Kidney (tissue), 14 donors: ENCODE measurements around the gene SCYGR8. TPM values are rescaled to one million over a fixed set of nuclear protein-coding genes. Genes with fewer than 3 reads are reported as not detected.

Experiments used
- DNase-seq, 5 donors: peaks; one replicate each; pipeline ENCODE4 v3.0.0-alpha.2; 2013 to 2020
- FAIRE-seq: peaks from 2 replicates; lab custom pipeline; 2012; peaks lifted over from hg19 to GRCh38; lab: Jason Lieb, UNC
- H3K27ac ChIP-seq, 2 donors: one replicate each; pipeline ENCODE4 v1.7.0; 2013; ENCODE audit warnings: low read depth in 2 of 2, low read length in 2 of 2, inconsistent platforms in 1 of 2
- H3K27me3 ChIP-seq: one replicate; pipeline ENCODE4 v1.7.1; 2013; ENCODE audit warnings: low read length, inconsistent platforms; ENCODE audit not compliant: control insufficient read depth, insufficient read depth
- H3K36me3 ChIP-seq, 3 donors: one replicate each; pipeline versions ENCODE4 v1.7.0 to v1.7.1; 2013; ENCODE audit warnings: low read length in 3 of 3, control low read depth in 1 of 3, inconsistent platforms in 1 of 3; ENCODE audit not compliant: insufficient read depth in 3 of 3, control insufficient read depth in 2 of 3
- H3K4me1 ChIP-seq, 3 donors: one replicate each; pipeline versions ENCODE4 v1.7.0 to v1.7.1; 2013; ENCODE audit warnings: low read length in 3 of 3, inconsistent platforms in 1 of 3, low read depth in 1 of 3; ENCODE audit not compliant: control insufficient read depth in 2 of 3, insufficient read depth in 2 of 3
- H3K4me3 ChIP-seq, 3 donors: one replicate each; pipeline versions ENCODE4 v1.7.0 to v1.8.1; 2013; ENCODE audit warnings: low read length in 3 of 3, control low read depth in 1 of 3, inconsistent platforms in 1 of 3
- H3K9ac ChIP-seq, 3 donors: one replicate each; pipeline versions ENCODE4 v1.7.0 to v1.7.1; 2013; ENCODE audit warnings: low read length in 3 of 3, control low read depth in 1 of 3, inconsistent platforms in 1 of 3
- H3K9me3 ChIP-seq, 3 donors: one replicate each; pipeline versions ENCODE4 v1.7.0 to v1.7.1; 2013; ENCODE audit warnings: low read length in 3 of 3, control low read depth in 1 of 3, inconsistent platforms in 1 of 3; ENCODE audit not compliant: control insufficient read depth in 2 of 3, insufficient read depth in 1 of 3
- intact Hi-C: fragments of 100-400 bp; cut with DNase I; formaldehyde crosslinking; loops from one replicate; pipeline ENCODE4 v1.11.1; 2022
- polyA plus RNA-seq: library from polyadenylated mRNA; stranded (reverse); fragments of 350-450 nt; fragmentation: Illumina TruSeq; extraction: RNeasy Lipid Tissue Mini Kit (QIAGEN cat#74804); gene quantifications from one replicate; pipeline ENCODE4 v1.2.3, GENCODE V29; 2014; ENCODE audit warnings: low read depth, low replicate concordance; ENCODE audit not compliant: insufficient read depth
- total RNA-seq: library from RNA; stranded (reverse); fragmentation: NEBNext Ultra II Directional; extraction: Animal tissue kit (Norgen Biotek cat#: 25700); gene quantifications from one replicate; pipeline ENCODE4 v1.2.1, GENCODE V29; 2021
- TF ChIP-seq, protein P1 (sequence below): IDR thresholded peaks from 3 replicates; pipeline ENCODE4 v1.5.1; 2012; ENCODE audit warnings: mild to moderate bottlenecking, moderate library complexity, borderline replicate concordance; ENCODE audit not compliant: insufficient read depth; ENCODE audit errors: extremely low read depth
- donor health status: control.
- donor health status: control.
- donor health status: control.
- donor health status: control.
- donor health status: control.
- donor health status: DM: yes; HTN: yes; CAD: no.
- donor health status: Normal renal cell carcinoma (clear cell type).

SCYGR8 gene
- total and polyA plus RNA-seq, 2 donors from 2014 or later = not detected

DNA sequence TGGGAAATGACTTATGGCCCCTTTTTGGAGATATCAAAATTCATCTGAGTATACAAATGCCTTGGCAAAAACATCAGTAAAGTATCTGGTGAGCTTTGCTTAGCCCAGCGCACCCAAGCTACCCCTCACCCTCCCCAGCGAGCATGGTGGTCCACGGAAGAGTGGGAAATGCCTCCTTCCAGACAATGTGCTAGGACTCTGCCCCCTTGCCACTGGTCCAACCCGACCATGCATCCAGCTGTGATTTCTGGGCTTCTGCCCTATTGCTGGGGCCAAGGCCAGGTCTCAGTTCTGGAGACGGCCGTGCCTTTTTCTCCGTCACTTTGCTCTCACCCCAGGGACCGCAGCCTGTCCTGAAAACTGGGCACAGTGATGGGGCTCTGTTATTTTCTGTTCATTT, 36.1 kb downstream of the SCYGR8 start:
- TF ChIP-seq, protein P1, sequence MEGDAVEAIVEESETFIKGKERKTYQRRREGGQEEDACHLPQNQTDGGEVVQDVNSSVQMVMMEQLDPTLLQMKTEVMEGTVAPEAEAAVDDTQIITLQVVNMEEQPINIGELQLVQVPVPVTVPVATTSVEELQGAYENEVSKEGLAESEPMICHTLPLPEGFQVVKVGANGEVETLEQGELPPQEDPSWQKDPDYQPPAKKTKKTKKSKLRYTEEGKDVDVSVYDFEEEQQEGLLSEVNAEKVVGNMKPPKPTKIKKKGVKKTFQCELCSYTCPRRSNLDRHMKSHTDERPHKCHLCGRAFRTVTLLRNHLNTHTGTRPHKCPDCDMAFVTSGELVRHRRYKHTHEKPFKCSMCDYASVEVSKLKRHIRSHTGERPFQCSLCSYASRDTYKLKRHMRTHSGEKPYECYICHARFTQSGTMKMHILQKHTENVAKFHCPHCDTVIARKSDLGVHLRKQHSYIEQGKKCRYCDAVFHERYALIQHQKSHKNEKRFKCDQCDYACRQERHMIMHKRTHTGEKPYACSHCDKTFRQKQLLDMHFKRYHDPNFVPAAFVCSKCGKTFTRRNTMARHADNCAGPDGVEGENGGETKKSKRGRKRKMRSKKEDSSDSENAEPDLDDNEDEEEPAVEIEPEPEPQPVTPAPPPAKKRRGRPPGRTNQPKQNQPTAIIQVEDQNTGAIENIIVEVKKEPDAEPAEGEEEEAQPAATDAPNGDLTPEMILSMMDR = no peak
- Histone ChIP-seq H3K4me3 (no peak overlapping the region), H3K27ac (peak overlapping the region; percentile 68 to 80), H3K36me3 (no peaks in the 10 kb centered on the region), H3K27me3 (no peaks in the 10 kb centered on the region), H3K9me3 (no peaks in the 10 kb centered on the region), H3K4me1 (peaks cover 0 to 5% (median 0%) of the 10 kb centered on the region in 3 donors), H3K9ac (no peak overlapping the region)
- no peak for FAIRE-seq
- no peak for DNase-seq
- intact Hi-C loops = no loop called here

DNA sequence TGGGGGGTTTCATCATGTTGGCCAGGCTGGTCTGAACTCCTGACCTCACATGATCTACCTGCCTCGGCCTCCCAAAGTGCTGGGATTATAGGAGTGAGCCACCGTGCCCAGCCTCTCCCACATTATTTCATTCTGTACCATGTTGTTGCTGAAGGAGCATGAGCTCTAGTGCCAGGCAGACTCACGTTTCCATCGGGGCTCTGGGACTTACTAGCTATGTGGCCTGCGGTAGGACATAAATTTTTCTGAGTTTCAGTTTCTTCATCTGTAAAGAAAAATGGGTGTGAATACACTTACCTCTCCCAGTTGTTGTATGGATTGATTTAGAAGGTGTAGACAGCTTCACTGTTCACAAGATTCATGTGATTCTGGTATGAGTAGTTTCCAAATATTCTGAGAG, 37.1 kb downstream of the SCYGR8 start:
- Histone ChIP-seq H3K9ac (no peak overlapping the region), H3K4me3 (no peak overlapping the region), H3K27ac (peak overlapping the region in 1 of 2 donors; percentile 47), H3K36me3 (no peaks in the 10 kb centered on the region), H3K27me3 (no peaks in the 10 kb centered on the region), H3K4me1 (peaks cover 0 to 5% (median 0%) of the 10 kb centered on the region in 3 donors), H3K9me3 (no peaks in the 10 kb centered on the region)
- TF ChIP-seq, protein P1 = no peak
- DNase-seq = no peak
- no peak for FAIRE-seq
- intact Hi-C loops = no loop called here

DNA sequence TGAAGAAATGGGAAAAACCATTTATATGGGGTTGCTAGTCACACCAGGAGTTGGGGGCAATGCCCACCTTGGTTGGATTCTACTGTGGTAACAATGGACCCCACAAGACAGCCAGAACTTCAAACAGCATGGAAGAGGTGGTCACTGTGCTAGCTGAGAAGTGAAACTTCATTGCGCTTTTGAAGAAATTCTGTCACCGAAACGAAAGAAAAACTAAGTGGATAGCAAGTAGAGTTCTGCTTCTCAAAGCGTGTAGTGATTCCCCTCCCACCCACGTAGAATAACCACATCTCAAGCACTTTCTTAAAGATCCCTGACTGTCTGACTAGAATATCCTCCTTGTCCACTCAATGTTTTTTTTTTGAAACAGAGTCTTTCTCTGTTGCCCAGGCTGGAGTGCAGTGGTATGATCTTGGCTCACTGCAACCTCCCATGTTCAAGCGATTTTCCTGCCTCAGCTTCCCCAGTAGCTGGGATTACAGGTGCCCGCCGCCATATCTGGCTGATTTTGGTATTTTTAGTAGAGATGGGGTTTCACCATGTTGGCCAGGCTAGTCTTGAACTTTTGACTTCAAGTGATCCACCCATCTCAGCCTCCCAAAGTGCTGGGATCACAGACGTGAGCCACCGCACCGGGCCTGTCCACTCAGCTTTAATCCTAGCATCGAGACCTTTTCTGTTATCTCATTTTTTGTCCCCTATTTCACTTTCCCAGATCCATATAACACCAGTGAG, 37.9 kb downstream of the SCYGR8 start:
- Histone ChIP-seq H3K27me3 (no peaks in the 10 kb centered on the region), H3K9me3 (no peaks in the 10 kb centered on the region), H3K4me1 (peaks cover 0 to 5% (median 0%) of the 10 kb centered on the region in 3 donors), H3K27ac (no peak overlapping the region), H3K36me3 (no peaks in the 10 kb centered on the region), H3K4me3 (no peak overlapping the region), H3K9ac (no peak overlapping the region)
- TF ChIP-seq, protein P1 = no peak
- FAIRE-seq (no peak), DNase-seq (no peak)
- intact Hi-C loops = no loop called here
